Cardiac muscle cell (in vitro differentiated cells and primary cell): ENCODE results near the gene SECTM1. TPM values are rescaled to one million over a fixed set of nuclear protein-coding genes. Genes with fewer than 3 reads are reported as not detected.

ENCODE experiments used
- DNase-seq, 2 donors: peaks; one replicate each; pipeline versions ENCODE4 v3.0.0 to v3.0.0-alpha.2; 2010 to 2017; ENCODE audit warnings: low read depth in 1 of 2, low spot score in 1 of 2
- H3K27ac ChIP-seq: fragments of 200-600 bp; sonication (generic); 2 replicates; pipeline ENCODE4 v1.5.1; 2016
- H3K27me3 ChIP-seq: fragments of 200-600 bp; sonication (generic); 2 replicates; pipeline ENCODE4 v1.6.0; 2016; ENCODE audit warnings: control low read depth
- H3K36me3 ChIP-seq: fragments of 200-600 bp; sonication (generic); 2 replicates; pipeline ENCODE4 v1.5.1; 2016; ENCODE audit warnings: control low read depth
- H3K4me1 ChIP-seq: fragments of 200-600 bp; sonication (generic); 2 replicates; pipeline ENCODE4 v1.8.1; 2017; ENCODE audit warnings: low read depth, mild to moderate bottlenecking, mixed run types
- H3K4me3 ChIP-seq: fragments of 200-600 bp; sonication (generic); 2 replicates; pipeline ENCODE4 v1.5.1; 2016; ENCODE audit warnings: mild to moderate bottlenecking
- H3K9me3 ChIP-seq: fragments of 200-600 bp; sonication (generic); 2 replicates; pipeline ENCODE4 v1.5.1; 2017; ENCODE audit warnings: low read depth, mild to moderate bottlenecking, control low read depth
- polyA plus RNA-seq: library from polyadenylated mRNA; unstranded; fragments of >200 nt; fragmentation: Nextera tagmentation; extraction: Ambion mirVana; gene quantifications from 2 replicates; pipeline ENCODE4 v1.2.1, GENCODE V29; 2016
- total RNA-seq: library from RNA; depleted of rRNA; stranded (reverse); fragments of >200 nt; gene quantifications from 2 replicates; pipeline ENCODE4 v1.2.3, GENCODE V29; 2016
- TF ChIP-seq, protein P1 (sequence below): IDR thresholded peaks from 2 replicates; pipeline ENCODE4 v1.5.1; 2012; ENCODE audit warnings: low read depth, mild to moderate bottlenecking, low read length

SECTM1 gene
- total and polyA plus RNA-seq, 2 experiments from 2014 or later, result not detected

DNA sequence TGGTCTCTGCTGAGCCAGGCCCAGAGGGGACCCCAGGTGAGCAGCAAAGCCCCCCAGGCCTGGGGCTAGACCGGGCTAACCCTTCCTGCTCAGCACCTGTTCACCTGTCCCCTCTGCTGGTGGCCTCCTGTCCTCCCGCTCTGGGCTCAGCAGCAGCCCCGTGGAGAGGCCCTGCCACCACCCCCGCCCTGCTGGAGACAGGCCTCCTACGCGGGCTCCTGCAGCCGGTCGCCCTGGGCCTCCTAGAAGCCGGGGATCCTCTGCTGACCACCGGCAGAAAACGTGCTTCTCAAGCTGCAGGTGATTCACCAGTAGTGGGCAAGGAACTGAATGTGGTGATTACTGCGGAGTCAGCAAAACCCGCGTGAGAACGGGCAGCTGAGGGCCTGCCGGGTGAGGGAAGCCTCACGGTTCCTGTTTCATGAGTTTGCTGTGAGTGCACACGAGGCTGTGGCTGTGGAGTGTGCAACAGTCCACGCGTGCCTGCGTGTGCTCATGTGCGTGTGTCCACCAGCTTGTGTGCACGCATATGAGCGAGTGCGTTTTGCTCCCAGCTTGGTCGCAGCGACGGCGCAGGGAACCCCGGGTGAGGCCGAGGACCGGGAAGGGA, 792 bp downstream of the SECTM1 start:
- Histone ChIP-seq H3K4me3 (no peak overlapping the region), H3K36me3 (no peaks in the 10 kb centered on the region), H3K9me3 (no peaks in the 10 kb centered on the region), H3K27ac (no peak overlapping the region), H3K4me1 (peaks cover 30% of the 10 kb centered on the region), H3K27me3 (peaks cover 83% of the 10 kb centered on the region)
- TF ChIP-seq, protein P1, sequence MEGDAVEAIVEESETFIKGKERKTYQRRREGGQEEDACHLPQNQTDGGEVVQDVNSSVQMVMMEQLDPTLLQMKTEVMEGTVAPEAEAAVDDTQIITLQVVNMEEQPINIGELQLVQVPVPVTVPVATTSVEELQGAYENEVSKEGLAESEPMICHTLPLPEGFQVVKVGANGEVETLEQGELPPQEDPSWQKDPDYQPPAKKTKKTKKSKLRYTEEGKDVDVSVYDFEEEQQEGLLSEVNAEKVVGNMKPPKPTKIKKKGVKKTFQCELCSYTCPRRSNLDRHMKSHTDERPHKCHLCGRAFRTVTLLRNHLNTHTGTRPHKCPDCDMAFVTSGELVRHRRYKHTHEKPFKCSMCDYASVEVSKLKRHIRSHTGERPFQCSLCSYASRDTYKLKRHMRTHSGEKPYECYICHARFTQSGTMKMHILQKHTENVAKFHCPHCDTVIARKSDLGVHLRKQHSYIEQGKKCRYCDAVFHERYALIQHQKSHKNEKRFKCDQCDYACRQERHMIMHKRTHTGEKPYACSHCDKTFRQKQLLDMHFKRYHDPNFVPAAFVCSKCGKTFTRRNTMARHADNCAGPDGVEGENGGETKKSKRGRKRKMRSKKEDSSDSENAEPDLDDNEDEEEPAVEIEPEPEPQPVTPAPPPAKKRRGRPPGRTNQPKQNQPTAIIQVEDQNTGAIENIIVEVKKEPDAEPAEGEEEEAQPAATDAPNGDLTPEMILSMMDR, result no peak
- DNase-seq, result peak in 1 of 2 donors; percentile 41

GRCh38 chr17:82331345-82331939, 2.1 kb downstream of the SECTM1 start:
- Histone ChIP-seq H3K4me1 (peaks cover 32% of the 10 kb centered on the region), H3K9me3 (no peaks in the 10 kb centered on the region), H3K36me3 (no peaks in the 10 kb centered on the region), H3K27ac (no peak overlapping the region), H3K27me3 (peaks cover 70% of the 10 kb centered on the region), H3K4me3 (no peak overlapping the region)
- no peak for DNase-seq
- TF ChIP-seq, protein P1, result no peak

DNA sequence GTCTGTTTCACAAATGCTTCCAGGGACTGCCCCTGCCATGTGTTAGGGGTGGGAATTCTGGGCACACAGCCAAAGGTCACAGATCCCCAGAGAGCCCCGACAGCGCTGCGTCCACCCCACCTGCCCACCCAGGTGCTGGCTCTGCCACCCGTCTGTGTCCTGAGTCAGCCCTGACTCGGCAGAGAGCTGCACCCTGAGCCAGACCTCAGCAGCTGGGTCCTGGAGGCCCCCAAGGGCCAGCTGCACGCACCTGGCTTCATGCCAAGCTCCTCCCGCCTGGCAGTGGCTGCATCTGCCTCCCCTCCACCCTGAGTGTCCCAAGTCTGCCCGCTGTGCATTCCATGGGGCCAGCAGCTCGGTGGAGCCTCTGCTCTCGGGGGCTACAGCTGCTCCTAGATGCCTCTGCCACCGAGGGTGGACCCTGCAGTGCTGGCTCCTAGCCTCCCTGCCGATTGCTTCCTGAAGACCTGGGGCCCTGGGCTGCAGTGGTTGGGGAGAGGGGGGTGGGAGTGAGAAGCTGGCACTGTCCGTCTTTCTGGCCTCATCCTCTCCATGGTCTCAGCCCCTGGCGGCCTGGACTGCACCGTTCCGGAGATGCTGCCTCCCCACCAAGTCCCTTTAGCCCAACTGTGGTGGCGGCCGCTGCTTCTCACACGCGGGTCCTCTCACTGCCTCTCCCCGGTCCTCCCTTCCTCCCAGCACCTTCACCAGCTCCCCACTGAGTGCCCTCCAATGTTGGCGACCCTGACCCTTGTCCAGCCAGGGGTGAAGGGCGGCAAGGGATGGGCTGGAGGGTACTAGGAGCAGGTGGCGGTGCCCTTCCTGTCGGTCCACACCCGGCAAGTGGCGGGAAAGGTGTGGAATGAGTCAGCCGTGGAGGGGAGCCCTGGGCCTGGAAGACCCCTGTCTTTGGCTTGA, 3.0 kb downstream of the SECTM1 start:
- peaks cover 64% of the 10 kb centered on the region for H3K27me3 ChIP-seq
- no peak overlapping the region for H3K27ac ChIP-seq
- peaks cover 31% of the 10 kb centered on the region for H3K4me1 ChIP-seq
- no peaks in the 10 kb centered on the region for H3K9me3 ChIP-seq
- no peak overlapping the region for H3K4me3 ChIP-seq
- DNase-seq, result peak; percentile 59 to 75
- no peaks in the 10 kb centered on the region for H3K36me3 ChIP-seq
- TF ChIP-seq, protein P1, result no peak

- H3K9me3 ChIP-seq, result no peaks in the 10 kb centered on the region
- TF ChIP-seq, protein P1, result no peak
- peaks cover 57% of the 10 kb centered on the region for H3K27me3 ChIP-seq
- peaks cover 31% of the 10 kb centered on the region for H3K4me1 ChIP-seq
- no peak overlapping the region for H3K27ac ChIP-seq
- no peak for DNase-seq
- H3K36me3 ChIP-seq, result no peaks in the 10 kb centered on the region
- no peak overlapping the region for H3K4me3 ChIP-seq
These were observed 3.8 kb downstream of the SECTM1 start for GRCh38 chr17:82329683-82330321.

- Histone ChIP-seq H3K27ac (no peak overlapping the region), H3K27me3 (peaks cover 49% of the 10 kb centered on the region), H3K4me1 (peaks cover 31% of the 10 kb centered on the region), H3K9me3 (no peaks in the 10 kb centered on the region), H3K36me3 (no peaks in the 10 kb centered on the region), H3K4me3 (no peak overlapping the region)
- TF ChIP-seq, protein P1, result no peak
- DNase-seq, result no peak
These were observed 4.5 kb downstream of the SECTM1 start for GRCh38 chr17:82328994-82329507.
